Measurements from ENCODE around the gene CILP. TPM values are rescaled to one million over a fixed set of nuclear protein-coding genes. Genes with fewer than 3 reads are reported as not detected.

Gene CILP
- total RNA-seq, 1 experiment from 2014 or later: not detected

GRCh38 chr15:65146438-65146837 is 64.8 kb downstream of the CILP start:
- no peak for DNase-seq (ENCODE audit: low read depth)

Other genes with a start within 250 kb of the CILP start
- 80.7 and 94.9 TPM in 2 replicates for gene SPG21, start 221.6 kb downstream of the CILP start, total RNA-seq (2014; rRNA removed; shearing (Covaris generic))
- 23.8 and 27.9 TPM in 2 replicates for gene MTFMT, start 181.8 kb downstream of the CILP start, total RNA-seq (2014; rRNA removed; shearing (Covaris generic))
- gene SLC51B, start 166.1 kb downstream of the CILP start, total RNA-seq (2014; rRNA removed; shearing (Covaris generic)): not detected in 2 replicates
- 0.39 and 0.48 TPM in 2 replicates for gene RASL12, start 143.5 kb downstream of the CILP start, total RNA-seq (2014; rRNA removed; shearing (Covaris generic))
- not detected in 2 replicates for gene KBTBD13, start 134.7 kb downstream of the CILP start, total RNA-seq (2014; rRNA removed; shearing (Covaris generic))
- 0.12 and 0.39 TPM in 2 replicates for gene UBAP1L, start 96.3 kb downstream of the CILP start, total RNA-seq (2014; rRNA removed; shearing (Covaris generic))
- 15.1 and 19.1 TPM in 2 replicates for gene PDCD7, start 77.7 kb downstream of the CILP start, total RNA-seq (2014; rRNA removed; shearing (Covaris generic))
- gene CLPX, start 26.1 kb downstream of the CILP start, total RNA-seq (2014; rRNA removed; shearing (Covaris generic)): 24.9 and 26.9 TPM in 2 replicates
- 7.7 and 8.2 TPM in 2 replicates for gene PARP16, start 75.4 kb upstream of the CILP start, total RNA-seq (2014; rRNA removed; shearing (Covaris generic))
- gene RNU5A-1, start 84.6 kb upstream of the CILP start, total RNA-seq (2014; rRNA removed; shearing (Covaris generic)): not detected in 2 replicates
- not detected in 2 replicates for gene RNU5B-1, start 93.2 kb upstream of the CILP start, total RNA-seq (2014; rRNA removed; shearing (Covaris generic))
- not detected in 2 replicates for gene IGDCC3, start 166.5 kb upstream of the CILP start, total RNA-seq (2014; rRNA removed; shearing (Covaris generic))
- gene IGDCC4, start 211.5 kb upstream of the CILP start, total RNA-seq (2014; rRNA removed; shearing (Covaris generic)): 0.10 and 0.12 TPM in 2 replicates

Data from RPMI7951 (cell line).